Head of caudate nucleus (tissue), 42 donors: Measurements from ENCODE around the gene PHF21A.
"Not testable (repeated sequence)": the region's sequence is repeated elsewhere in the genome, so short reads cannot be mapped to it uniquely, and the experiment has no call there.

ENCODE experiments used
- DNase-seq, 42 donors: peaks; one replicate each; pipeline versions ENCODE4 v3.0.0 to v3.0.0-alpha.2; 2020 to 2021; ENCODE audit warnings: mixed read lengths in 7 of 42
- intact Hi-C: fragments of 100-400 bp; cut with DNase I; formaldehyde crosslinking; loops from one replicate; pipeline ENCODE4 v1.15.0; 2022

Gene PHF21A

DNA sequence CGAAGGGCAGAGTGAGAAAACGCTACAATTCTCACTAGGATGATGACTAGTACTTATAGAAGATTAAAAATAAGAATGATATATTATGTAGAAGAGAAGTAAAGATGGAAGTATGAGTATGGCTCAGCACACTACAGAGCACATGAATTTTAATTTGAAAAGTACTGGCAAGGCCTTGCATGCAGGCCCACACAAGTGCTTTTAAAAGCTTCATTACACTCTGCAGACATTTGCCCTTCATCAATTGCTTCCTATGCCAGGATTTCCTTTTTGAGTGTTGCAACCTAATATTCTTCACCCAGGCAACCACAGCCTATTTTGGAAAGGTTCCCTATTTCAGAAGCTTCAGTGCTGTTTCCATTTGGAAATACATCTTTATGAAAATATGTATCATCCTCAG is 117.7 kb downstream of the PHF21A start:
- intact Hi-C loops: loop anchor here (10.0 kb wide), 1 partner anchor 129 kb away; no protein-coding TSS in a partner anchor
- DNase-seq: peak in 8 of 42 donors; percentile 11 to 46 (median 36)

DNA sequence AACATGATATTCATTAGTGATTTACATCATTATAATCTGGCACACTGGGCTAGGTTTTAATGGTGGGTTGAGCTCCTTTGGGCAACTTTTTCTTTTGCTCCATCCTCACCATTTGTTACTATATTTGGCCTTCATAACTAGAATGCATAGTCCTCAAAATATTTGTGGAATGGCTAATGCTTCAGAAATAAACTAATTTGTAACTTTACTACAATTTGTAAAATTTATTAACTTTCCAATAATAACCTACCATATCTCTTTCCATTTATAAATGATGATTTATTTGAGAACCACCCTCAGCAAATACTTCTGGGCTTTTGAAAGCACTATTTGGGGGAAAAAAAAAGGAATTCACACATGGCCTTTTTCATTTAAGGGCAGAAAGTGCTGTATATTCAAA is 119.1 kb downstream of the PHF21A start:
- intact Hi-C loops: loop anchor here (10.0 kb wide), 1 partner anchor 127 kb away; no protein-coding TSS in a partner anchor
- no peak for DNase-seq

- intact Hi-C loops: loop anchor here (10.0 kb wide), 1 partner anchor 127 kb away; no protein-coding TSS in a partner anchor
Observed at GRCh38 chr11:46001448-46001914, 119.8 kb downstream of the PHF21A start.

DNA sequence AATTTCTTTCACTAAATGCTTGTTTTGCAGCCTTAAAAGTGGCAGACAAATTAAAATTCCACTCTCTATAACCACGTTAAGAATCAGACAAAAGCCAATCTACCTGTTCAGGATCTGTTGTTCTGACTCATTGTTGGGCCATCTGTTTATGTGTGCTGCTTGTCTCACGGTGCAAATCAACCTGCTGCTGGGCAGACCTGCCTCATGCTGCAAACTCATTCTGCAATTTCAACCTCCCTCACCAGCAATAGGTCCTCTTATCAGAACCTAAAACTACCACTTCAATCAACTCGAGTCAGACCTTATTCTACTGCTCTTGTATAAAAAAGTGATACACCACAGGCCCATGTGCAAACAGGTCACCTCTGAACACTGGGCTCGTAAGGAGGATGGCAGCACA is 123.7 kb downstream of the PHF21A start:
- DNase-seq: no peak

More at GRCh38 chr11:46001448-46001914, 119.8 kb downstream of the PHF21A start:
- DNase-seq: no peak

DNA sequence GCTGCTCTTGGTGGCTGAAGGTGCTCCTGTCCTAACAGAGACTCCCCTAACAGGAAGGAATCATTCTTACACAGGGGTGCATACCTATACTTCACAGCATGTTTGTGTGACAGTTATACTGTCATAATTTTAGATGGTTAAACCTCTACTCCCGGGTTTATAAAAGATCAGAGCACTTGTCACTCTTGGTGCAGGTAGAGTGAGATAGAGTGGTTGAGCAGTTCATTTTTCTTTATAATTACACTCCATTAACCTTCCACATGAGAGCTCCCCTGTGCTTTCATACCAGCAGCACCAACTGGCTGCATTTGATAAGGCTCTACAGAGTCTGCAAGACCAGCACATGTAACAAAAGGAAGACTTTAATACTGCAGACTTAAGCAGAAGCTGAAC is 125.9 kb downstream of the PHF21A start:
- intact Hi-C loops: no loop called here
- no peak for DNase-seq

More for the DNA sequence above, 123.7 kb downstream of the PHF21A start:
- intact Hi-C loops: no loop called here

- intact Hi-C loops: no loop called here
- DNase-seq: peak in 31 of 42 donors; percentile 9 to 80 (median 42)
Observed at GRCh38 chr11:45994371-45995341, 126.6 kb downstream of the PHF21A start.

DNA sequence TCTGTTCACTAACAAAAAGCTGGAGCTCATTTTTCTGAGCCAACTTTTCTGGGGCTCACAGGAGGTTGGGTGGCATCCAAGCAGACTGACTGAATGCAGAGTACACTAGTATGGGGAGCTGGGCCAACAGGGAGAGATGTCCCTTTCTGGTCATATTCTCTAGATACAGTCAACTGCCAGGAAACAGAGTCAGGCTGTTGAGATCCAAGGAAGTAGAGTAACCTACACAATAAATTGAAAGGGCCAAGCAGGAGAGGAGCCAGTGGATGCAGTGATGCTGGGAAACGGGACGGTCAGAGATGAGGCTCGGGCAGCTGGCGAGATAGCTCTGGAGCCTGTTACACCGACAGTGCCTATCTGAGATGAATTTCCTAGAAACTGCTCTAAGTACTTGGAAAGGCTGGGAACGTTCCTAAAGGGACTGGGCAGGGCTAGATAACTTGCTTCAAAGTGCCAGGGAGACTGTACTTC is 127.7 kb downstream of the PHF21A start:
- intact Hi-C loops: no loop called here
- DNase-seq: peak in 40 of 42 donors; percentile 30 to 90 (median 71)

DNA sequence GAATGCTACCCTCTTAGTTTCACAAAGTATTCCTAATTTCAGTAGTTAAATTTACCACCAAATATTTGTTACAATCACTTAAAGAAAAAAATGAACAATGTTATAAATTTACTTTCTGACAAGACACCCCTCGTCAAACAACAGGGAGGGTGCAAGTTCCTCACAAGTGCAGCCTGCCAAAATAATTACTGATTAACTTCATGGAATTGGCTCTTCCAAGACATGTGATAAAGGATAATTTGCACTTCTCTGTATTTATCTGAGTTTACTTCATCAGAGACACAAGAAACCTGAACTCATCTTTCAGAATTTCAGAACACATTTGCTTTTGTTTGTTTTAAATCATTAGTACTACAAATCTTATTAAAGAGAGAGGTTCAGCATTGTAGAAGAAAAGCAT is 132.3 kb downstream of the PHF21A start:
- DNase-seq: no peak
- intact Hi-C loops: no loop called here

DNA sequence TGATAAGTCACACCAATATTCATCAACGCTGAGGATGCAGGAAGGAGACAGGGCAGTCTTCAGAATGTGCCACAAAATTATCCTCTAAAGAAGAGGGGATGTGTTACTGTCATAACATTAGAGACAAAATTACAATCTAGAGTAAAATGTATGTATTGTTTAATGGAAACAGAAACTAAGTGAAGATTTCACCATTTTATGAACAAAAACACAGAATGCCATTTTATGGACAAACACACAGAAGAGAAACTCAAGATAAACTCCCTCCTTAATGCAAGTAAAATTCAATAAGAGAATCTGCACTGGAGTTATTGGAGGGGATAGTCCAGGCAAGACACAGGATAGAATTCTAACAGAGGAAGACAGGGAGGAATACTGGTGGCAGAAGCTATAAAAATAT is 136.0 kb downstream of the PHF21A start:
- DNase-seq: no peak
- intact Hi-C loops: no loop called here

- DNase-seq: peak in 19 of 42 donors; percentile 3 to 80 (median 36)
- intact Hi-C loops: no loop called here
Observed at GRCh38 chr11:45984192-45984591, 137.1 kb downstream of the PHF21A start.

- intact Hi-C loops: no loop called here
- peak in 1 of 42 donors; percentile 13 for DNase-seq
Observed at GRCh38 chr11:45983471-45983845, 137.8 kb downstream of the PHF21A start.

DNA sequence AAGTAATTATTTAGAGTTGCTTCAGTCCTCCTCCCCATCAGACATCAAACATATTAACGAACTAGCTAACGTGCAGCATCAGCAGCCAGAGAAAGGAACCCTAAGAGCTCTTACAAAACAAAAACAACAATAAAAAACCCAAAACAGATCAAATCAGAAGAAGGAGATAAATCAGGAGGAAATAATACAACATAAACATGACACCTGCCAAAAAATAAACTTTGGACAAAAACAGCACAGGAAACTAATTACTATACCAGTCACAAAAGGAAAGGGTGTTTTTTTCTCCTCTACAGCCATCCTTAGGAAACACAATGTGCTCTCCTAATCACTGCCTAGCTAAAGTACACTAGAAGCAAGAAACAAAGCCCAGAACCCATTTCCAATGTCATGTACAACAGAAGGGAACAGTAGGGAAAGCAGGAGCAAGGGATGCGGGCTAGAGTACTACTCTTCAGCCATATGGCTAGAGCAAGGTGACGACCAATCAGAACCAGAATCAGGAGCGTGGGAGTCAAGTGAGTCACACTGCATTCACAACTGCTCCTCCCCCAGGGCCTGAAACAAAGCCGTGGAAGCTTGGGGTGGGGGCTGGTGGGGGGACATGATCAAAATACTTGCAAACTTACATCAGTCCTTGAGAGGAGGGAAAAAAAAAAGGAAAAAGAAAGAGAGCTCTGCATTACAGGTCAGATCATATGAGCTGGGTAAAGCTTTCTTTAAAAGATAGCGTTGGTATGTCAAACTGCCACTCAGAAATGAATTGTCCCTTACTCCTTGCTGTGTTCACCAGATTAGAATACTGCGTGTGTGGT is 138.4 kb downstream of the PHF21A start:
- peak in 37 of 42 donors; percentile 32 to 88 (median 60) for DNase-seq

DNA sequence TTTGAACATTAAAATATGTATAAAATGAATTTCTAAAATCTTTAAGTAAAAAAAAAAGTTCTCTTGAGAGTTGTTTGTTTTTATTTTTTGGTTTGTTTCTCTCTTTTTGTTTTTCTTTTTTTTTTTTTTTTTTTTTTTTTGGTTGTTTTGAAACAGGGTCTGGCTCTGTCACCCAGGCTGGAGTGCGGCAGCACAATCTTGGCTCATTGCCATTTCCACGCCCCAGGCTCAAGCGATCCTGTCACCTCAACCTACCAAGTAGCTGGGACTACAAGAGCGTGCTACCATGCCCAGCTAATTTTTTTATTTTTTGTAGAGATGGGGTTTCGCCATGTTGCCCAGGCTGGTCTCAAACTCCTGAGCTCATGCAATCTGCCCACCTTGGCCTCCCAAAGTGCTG is 139.4 kb downstream of the PHF21A start:
- intact Hi-C loops: not testable (repeated sequence)
- peak in 8 of 42 donors; percentile 10 to 55 (median 20) for DNase-seq

More for the DNA sequence above, 138.4 kb downstream of the PHF21A start:
- intact Hi-C loops: no loop called here

- intact Hi-C loops: no loop called here
- no peak for DNase-seq
Observed at GRCh38 chr11:45974806-45975205, 146.4 kb downstream of the PHF21A start.

- intact Hi-C loops: no loop called here
- no peak for DNase-seq
Observed at GRCh38 chr11:45973601-45974000, 147.7 kb downstream of the PHF21A start.

DNA sequence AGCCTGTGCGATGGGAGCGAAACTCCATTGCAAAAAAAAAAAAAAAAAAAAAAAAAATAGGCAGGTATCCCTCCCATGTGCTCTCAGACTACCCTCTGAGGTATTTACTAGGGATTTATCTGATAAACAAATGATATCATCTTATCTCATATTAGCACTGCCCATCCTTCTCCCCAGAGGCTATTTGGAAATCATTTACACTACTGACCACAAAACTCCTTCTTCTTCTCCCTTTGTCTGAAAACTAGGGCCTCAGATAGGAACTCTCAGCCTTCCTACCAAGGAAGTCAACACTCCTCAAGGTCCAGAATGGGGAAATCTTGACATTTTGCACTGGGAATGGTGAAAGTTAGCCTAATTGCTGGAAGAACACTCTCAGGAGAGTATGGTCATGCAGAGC is 152.4 kb downstream of the PHF21A start:
- intact Hi-C loops: loop anchor here (5.0 kb wide), 1 partner anchor 38 kb away; no protein-coding TSS in a partner anchor
- no peak for DNase-seq

DNA sequence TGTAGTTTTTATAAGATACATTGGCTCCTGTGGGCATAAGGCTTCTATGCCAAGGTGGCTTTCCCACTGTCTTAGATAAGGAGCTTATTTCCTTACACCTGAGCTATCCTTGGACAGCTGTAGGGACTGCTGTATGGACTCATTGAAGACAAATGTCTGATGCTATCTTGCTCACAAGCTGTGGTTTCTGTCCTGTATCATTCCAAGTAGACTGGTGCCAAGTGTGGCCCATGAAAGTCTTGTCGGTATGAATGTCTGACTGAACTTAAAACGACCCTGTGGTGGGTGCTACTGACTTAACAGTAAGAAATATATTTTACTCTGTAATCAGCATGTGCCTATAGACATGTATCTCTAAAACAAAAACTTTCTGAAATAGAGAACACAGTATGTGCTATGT is 153.7 kb downstream of the PHF21A start:
- no peak for DNase-seq
- intact Hi-C loops: loop anchor here (5.0 kb wide), 1 partner anchor 40 kb away; no protein-coding TSS in a partner anchor

DNA sequence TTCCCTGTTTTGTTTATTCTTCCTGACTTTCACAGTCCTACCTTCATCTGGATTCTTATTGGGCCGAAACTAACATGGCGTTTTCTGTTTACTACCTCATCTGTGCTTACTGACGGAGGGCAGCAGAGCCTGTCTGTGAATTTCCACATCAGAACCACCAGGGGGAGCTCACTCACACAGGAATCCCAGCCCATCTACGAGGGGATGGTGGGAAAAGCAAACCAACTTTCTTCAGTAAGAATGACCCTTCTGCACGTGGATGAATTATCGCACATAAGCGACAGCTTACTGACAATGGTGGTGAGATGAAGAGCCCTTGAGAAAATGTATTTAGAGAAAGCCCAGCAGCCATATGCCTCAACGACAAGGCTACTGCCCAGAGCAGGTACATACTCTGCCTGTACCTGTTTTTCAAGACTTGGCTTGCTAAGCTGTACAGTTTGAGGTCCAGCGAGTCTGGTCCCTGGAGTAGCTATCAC is 156.3 kb downstream of the PHF21A start:
- intact Hi-C loops: loop anchor here (5.0 kb wide), 1 partner anchor 42 kb away; no protein-coding TSS in a partner anchor
- DNase-seq: peak; percentile 37 to 87 (median 70)

- no peak for DNase-seq
- intact Hi-C loops: no loop called here
Observed at GRCh38 chr11:45961751-45962240, 159.5 kb downstream of the PHF21A start.
